Tibial artery (tissue), 4 donors: ENCODE data around the gene GALNTL6.

Experiments
- DNase-seq, 2 donors: peaks; one replicate each; pipeline ENCODE4 v3.0.0-alpha.2; 2019
- H3K27ac ChIP-seq, 2 donors: fragments of 200-600 bp; sonication (generic) in 1 of 2; 1 replicate in 1 of 2; 2 replicates in 1 of 2; pipeline ENCODE4 v1.5.1; 2018 to 2019; ENCODE audit warnings: mild to moderate bottlenecking in 1 of 2
- H3K27me3 ChIP-seq, 2 donors: fragments of 200-600 bp; sonication (generic) in 1 of 2; one replicate each; pipeline versions ENCODE4 v1.5.1 to v1.6.0; 2016 to 2019
- H3K36me3 ChIP-seq, 3 donors: fragments of 200-600 bp; sonication (generic) in 2 of 3; one replicate each; pipeline ENCODE4 v1.5.1; 2016 to 2019; ENCODE audit warnings: mild to moderate bottlenecking in 2 of 3
- H3K4me1 ChIP-seq, 4 donors: fragments of 200-600 bp; sonication (generic) in 2 of 4; 1 replicate in 3 of 4; 2 replicates in 1 of 4; pipeline ENCODE4 v1.5.1; 2016 to 2019
- H3K4me3 ChIP-seq, 2 donors: fragments of 200-600 bp; sonication (generic) in 1 of 2; 1 replicate in 1 of 2; 2 replicates in 1 of 2; pipeline ENCODE4 v1.5.1; 2018 to 2019; ENCODE audit warnings: mild to moderate bottlenecking in 2 of 2
- H3K9me3 ChIP-seq, 3 donors: fragments of 200-600 bp; sonication (generic) in 1 of 3; one replicate each; pipeline ENCODE4 v1.5.1; 2016 to 2019
- intact Hi-C: fragments of 100-400 bp; cut with DNase I; formaldehyde crosslinking; loops from one replicate; pipeline ENCODE4 v1.15.0; 2023; ENCODE audit warnings: low total_unique reads
- TF ChIP-seq, protein P1 (sequence below), 2 experiments: fragments of 200-600 bp in 1 of 2; fragments of 450-650 bp in 1 of 2; IDR thresholded peaks; one replicate each; pipeline ENCODE4 v1.5.1; 2017 to 2019; ENCODE audit warnings: antibody characterized with exemption in 2 of 2, mild to moderate bottlenecking in 1 of 2, moderate library complexity in 1 of 2

The GALNTL6 gene

DNA sequence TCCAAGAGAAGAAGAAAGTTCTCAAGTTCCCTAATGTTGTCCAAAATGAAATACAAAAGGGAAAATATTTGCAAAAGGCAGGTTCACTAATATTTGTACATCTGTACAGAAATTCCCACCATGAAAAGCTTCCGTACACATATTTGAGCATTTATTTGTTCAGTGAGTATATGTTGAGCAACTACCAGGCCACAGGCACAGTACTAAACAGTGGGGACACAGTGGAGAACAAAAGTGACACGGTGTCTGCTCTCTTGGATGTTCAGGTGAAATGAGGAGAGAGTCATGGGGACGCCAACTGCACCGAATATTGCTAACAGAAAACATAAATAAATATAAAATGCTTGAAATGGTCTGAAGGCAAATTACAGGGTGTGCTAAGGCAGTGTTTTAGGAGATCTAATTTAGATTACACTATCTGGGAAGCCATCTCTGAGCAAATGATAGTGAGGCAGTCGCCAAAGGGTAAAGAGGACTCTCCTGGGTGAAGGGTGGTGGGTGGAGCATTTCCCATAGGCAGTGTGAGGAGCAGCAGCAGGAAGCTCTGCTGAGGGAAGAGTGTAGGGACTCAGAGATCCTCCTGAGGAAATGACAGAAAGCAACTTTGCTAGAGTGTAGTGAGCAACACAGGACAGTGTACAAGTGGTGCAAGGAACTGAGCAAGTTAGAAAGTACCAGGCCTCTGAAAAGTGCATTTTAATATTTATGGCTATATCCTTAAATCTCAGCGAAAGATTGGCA lies 375.2 kb downstream of the GALNTL6 start:
- no peaks in the 10 kb centered on the region for H3K4me1 ChIP-seq
- H3K27ac ChIP-seq = no peak overlapping the region
- H3K36me3 ChIP-seq = no peaks in the 10 kb centered on the region
- intact Hi-C loops = no loop called here
- no peaks in the 10 kb centered on the region for H3K27me3 ChIP-seq
- no peak for DNase-seq
- H3K4me3 ChIP-seq = no peak overlapping the region
- H3K9me3 ChIP-seq = no peaks in the 10 kb centered on the region
- TF ChIP-seq, protein P1, sequence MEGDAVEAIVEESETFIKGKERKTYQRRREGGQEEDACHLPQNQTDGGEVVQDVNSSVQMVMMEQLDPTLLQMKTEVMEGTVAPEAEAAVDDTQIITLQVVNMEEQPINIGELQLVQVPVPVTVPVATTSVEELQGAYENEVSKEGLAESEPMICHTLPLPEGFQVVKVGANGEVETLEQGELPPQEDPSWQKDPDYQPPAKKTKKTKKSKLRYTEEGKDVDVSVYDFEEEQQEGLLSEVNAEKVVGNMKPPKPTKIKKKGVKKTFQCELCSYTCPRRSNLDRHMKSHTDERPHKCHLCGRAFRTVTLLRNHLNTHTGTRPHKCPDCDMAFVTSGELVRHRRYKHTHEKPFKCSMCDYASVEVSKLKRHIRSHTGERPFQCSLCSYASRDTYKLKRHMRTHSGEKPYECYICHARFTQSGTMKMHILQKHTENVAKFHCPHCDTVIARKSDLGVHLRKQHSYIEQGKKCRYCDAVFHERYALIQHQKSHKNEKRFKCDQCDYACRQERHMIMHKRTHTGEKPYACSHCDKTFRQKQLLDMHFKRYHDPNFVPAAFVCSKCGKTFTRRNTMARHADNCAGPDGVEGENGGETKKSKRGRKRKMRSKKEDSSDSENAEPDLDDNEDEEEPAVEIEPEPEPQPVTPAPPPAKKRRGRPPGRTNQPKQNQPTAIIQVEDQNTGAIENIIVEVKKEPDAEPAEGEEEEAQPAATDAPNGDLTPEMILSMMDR (IDR thresholded peaks at IDR 0.05) = no peak

DNA sequence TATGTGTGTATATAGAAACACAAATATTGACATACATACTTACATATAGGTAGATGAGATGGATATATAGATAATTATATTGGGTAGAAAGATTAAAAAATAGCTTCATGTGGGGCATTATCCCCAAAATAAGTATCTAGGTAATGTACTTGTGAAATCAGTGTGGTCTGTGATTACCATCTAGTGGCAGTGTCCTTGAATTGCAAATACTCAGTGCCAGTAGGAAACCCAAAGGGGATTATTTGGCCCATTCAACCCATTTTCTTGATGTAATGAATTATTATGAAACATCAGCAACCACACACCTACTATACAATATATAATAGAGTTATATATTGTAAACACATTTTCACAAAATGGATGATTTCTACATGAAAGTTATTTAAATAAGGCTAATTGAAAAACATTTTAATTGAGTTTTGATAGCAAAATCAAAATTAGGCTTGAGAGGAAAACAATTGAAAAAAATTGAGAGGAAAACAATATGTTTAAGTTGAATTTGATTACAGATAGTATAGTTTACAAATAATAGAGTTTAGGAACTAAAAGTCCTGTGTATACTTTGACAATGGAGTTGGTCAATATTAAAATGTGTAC lies 389.4 kb downstream of the GALNTL6 start:
- Histone ChIP-seq H3K27me3 (no peaks in the 10 kb centered on the region), H3K9me3 (no peaks in the 10 kb centered on the region), H3K36me3 (no peaks in the 10 kb centered on the region), H3K4me3 (no peak overlapping the region), H3K4me1 (no peaks in the 10 kb centered on the region), H3K27ac (no peak overlapping the region)
- intact Hi-C loops = no loop called here
- no peak for DNase-seq
- TF ChIP-seq, protein P1 (IDR thresholded peaks at IDR 0.05) = peak; percentile 9 to 37

DNA sequence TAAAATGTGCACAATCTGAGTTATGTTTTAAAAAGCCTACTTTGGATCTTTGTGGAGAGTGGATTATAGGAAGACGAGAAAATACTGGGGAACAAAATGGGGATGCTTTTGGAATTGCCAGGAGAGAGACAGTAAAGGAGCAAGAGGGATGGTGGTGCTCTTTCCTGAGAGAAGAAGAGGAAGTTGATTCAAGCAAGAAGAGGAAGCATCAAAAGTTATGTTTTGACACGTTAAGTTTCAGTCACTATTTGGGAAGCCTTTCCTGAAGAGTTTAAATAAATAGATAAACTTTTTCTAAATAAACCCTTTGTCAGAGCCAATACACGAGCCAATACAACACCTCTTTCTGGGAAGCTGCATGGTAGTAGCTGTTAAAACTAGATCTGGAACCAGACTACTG lies 394.1 kb downstream of the GALNTL6 start:
- no peak for DNase-seq
- Histone ChIP-seq H3K27ac (no peak overlapping the region), H3K9me3 (no peaks in the 10 kb centered on the region), H3K27me3 (no peaks in the 10 kb centered on the region), H3K4me3 (no peak overlapping the region), H3K4me1 (no peaks in the 10 kb centered on the region), H3K36me3 (no peaks in the 10 kb centered on the region)
- TF ChIP-seq, protein P1 (IDR thresholded peaks at IDR 0.05) = no peak
- intact Hi-C loops = no loop called here

DNA sequence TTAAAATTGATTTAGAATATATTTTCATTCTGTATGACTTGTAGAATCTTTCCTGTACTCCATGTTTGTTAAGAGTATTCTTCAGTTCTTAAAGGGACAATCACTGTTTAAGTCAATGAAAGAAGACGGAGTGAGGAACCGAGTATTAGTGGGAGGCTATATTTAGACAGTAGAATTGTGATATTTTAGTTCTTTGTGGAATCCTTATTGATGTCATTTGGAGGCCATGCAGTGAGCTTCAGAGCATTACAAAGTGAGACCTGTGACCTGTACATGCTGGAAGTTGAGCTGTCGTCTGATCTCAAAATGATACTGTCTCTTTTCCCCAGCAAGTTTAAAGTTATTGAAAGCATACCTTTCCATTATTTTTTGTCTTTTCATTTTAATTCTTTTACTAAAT lies 394.7 kb downstream of the GALNTL6 start:
- intact Hi-C loops = no loop called here
- no peaks in the 10 kb centered on the region for H3K9me3 ChIP-seq
- H3K4me1 ChIP-seq = no peaks in the 10 kb centered on the region
- no peak overlapping the region for H3K4me3 ChIP-seq
- DNase-seq = no peak
- TF ChIP-seq, protein P1 (IDR thresholded peaks at IDR 0.05) = no peak
- H3K27me3 ChIP-seq = no peaks in the 10 kb centered on the region
- no peaks in the 10 kb centered on the region for H3K36me3 ChIP-seq
- H3K27ac ChIP-seq = no peak overlapping the region

DNA sequence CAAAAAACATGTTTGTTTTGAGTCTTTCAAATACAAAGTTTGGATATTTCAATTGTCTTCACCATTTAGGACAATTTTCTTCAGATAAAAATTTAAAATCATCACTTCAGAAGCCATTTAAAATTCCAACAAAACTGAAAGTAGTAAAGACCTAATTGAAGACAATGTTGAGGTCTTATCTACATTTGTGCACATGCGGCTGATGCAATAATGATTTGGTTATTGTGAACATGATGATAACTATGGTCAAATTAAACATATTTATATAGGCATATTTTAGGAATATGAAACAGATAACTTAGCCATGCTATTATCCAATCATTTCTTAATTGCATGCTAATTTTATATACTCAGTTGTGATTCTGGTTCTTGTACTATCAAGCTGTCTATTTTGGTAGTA lies 407.5 kb downstream of the GALNTL6 start:
- intact Hi-C loops = no loop called here
- no peaks in the 10 kb centered on the region for H3K36me3 ChIP-seq
- DNase-seq = no peak

More for the DNA sequence above, 407.5 kb downstream of the GALNTL6 start:
- H3K9me3 ChIP-seq = no peaks in the 10 kb centered on the region
- TF ChIP-seq, protein P1 (IDR thresholded peaks at IDR 0.05) = no peak
- no peaks in the 10 kb centered on the region for H3K27me3 ChIP-seq
- H3K4me3 ChIP-seq = no peak overlapping the region
- no peak overlapping the region for H3K27ac ChIP-seq
- H3K4me1 ChIP-seq = no peaks in the 10 kb centered on the region
